ENCODE data around the gene SULT1C2. TPM values are rescaled to one million over a fixed set of nuclear protein-coding genes. Genes with fewer than 3 reads are reported as not detected.
"Not testable (repeated sequence)": the region's sequence is repeated elsewhere in the genome, so short reads cannot be mapped to it uniquely, and the experiment has no call there.

The SULT1C2 gene
- polyA plus RNA-seq, 1 donor, result 1.3 TPM

GRCh38 chr2:108351889-108352288, 63.2 kb downstream of the SULT1C2 start:
- no peak for DNase-seq (ENCODE audit: low read depth)

- no peak for DNase-seq (ENCODE audit: low read depth)
Observed at GRCh38 chr2:108354136-108354535, 65.4 kb downstream of the SULT1C2 start.

DNA sequence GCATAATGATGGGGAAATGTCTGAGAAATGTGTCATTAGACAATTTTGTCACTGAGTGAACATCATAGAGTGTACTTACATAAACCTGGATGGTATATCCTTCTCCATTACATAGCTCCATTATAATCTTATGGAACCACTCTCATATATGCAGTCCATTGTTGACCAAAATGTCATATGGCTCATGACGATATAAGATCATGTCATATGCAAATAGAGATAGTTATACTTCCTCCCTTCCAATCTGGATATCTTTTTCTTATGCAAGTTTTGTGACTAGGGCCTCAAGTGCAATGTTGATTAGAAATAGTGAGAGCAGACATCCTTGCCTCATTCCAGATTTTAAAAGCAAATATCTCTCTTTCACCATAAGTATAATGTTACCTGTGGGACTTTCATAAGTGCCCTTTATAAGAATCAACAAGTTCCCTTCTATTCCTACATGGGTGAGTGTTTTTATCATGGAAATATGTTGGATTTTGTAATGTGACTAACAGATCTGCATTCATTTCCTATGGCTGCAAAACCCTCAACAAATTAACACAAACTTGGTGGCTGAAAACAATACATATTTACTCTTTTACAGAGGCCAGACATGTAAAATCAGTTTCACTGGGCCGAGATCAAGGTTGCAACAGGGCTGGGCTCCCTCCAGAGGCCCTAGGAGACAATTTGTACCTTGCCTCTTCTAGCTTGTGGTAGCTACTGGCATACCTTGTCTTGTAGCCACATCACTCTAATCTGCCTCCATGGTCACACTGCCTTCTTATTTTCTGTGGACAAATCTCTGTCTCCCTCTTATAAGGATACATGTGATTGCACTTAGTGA, 67.4 kb downstream of the SULT1C2 start:
- DNase-seq (ENCODE audit: low read depth), result no peak

DNA sequence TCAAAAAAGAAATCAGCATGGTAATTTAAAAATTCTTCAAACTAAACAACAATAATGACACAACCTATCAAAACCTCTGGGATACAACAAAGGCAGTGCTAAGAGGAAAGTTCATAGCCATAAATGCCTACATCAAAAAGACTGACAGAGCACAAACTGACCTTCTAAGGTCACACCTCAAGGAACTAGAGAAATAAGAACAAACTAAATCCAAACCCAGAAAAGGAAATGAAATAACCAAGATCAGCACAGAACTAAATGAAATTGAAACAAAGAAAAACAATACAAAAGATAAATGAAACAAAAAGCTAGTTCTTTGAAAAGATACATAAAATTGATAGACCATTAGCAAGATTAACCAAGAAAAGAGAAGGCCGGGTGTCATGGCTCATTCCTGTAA, 70.6 kb downstream of the SULT1C2 start:
- not testable (repeated sequence) for DNase-seq (ENCODE audit: low read depth)

Other genes with a start within 250 kb of the SULT1C2 start
- not detected for gene SULT1C3, start 48.9 kb upstream of the SULT1C2 start, polyA plus RNA-seq (ENCODE audit: insufficient read length)
- gene SULT1C4, start 89.1 kb downstream of the SULT1C2 start, polyA plus RNA-seq (ENCODE audit: insufficient read length), result 16.6 TPM
- 19.4 TPM for gene GCC2, start 160.3 kb downstream of the SULT1C2 start, polyA plus RNA-seq (ENCODE audit: insufficient read length)
- gene LIMS1, start 245.6 kb downstream of the SULT1C2 start, polyA plus RNA-seq (ENCODE audit: insufficient read length), result 34.7 TPM